ENCODE results near the gene KIF16B.
A peak's percentile ranks its signal among the peaks of the same experiment; 100 is the strongest.

The KIF16B gene

DNA sequence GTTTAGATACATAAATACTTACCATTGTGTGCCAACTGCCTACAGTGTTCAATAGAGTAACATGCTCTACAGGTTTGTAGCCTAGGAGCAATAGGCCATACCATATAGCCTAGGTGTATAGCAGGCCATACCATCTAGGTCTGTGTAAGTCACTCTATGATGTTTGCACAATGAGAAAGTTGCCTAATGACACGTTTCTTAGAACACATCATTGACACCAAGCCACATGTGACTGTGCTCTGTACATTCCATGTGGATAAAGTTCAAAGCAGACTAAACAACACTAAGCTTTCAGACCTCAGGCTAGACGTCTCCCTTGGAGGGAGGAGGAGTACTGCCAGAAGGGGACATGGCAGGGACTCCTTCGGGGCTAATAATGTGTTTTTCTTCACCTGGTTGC lies 93.6 kb downstream of the KIF16B start:
- Histone ChIP-seq H4K91ac (ENCODE audit: low read length) (no peak overlapping the region), H2BK120ac (ENCODE audit: low read depth, low read length) (no peak overlapping the region), H2AFZ (ENCODE audit: low read depth, low read length) (no peak overlapping the region), H3K27ac (ENCODE audit: low read length, poor library complexity, severe bottlenecking) (no peak overlapping the region), H3K79me1 (replicated peaks; ENCODE audit: low read length, poor library complexity, severe bottlenecking) (peaks cover 2% of the 10 kb centered on the region), H3K4ac (ENCODE audit: low read depth in 1 of 2, low read length in 2 of 2) (no peak overlapping the region), H2BK12ac (ENCODE audit: low read length in 2 of 2) (no peak overlapping the region), H4K8ac (ENCODE audit: low read length) (no peak overlapping the region), H3K9me3 (ENCODE audit: control insufficient read depth, low read length) (no peaks in the 10 kb centered on the region), H2AK5ac (ENCODE audit: low read length, severe bottlenecking) (no peak overlapping the region), H3K9ac (ENCODE audit: low read length) (no peak overlapping the region), H3K23ac (ENCODE audit: low read length in 2 of 2) (no peak overlapping the region), H3K4me1 (ENCODE audit: control insufficient read depth, insufficient read depth, low read depth, low read length) (peaks cover 2% of the 10 kb centered on the region), H3K18ac (ENCODE audit: low read depth in 1 of 2, low read length in 2 of 2) (no peak overlapping the region), H3K4me2 (ENCODE audit: low read length, poor library complexity, severe bottlenecking) (no peak overlapping the region), H2BK15ac (ENCODE audit: low read depth, poor library complexity, severe bottlenecking) (no peak overlapping the region), H3K27me3 (ENCODE audit: control insufficient read depth in 1 of 2, insufficient read depth in 1 of 2, low read length in 2 of 2) (no peaks in the 10 kb centered on the region), H3K4me3 (ENCODE audit: insufficient read depth in 1 of 2, low read depth in 1 of 2, low read length in 2 of 2) (no peak overlapping the region), H2BK5ac (ENCODE audit: low read depth, low read length, poor library complexity, severe bottlenecking) (no peak overlapping the region), H3K36me3 (ENCODE audit: control insufficient read depth in 1 of 2, insufficient read depth in 2 of 2, low read depth in 1 of 2, low read length in 2 of 2) (peaks cover 3 to 8% of the 10 kb centered on the region in 2 experiments), H3K14ac (ENCODE audit: low read length in 2 of 2) (no peak overlapping the region)
- peak; percentile 50 for DNase-seq
- 76% methylated on average over 3 of the region's 3 CpGs for WGBS

DNA sequence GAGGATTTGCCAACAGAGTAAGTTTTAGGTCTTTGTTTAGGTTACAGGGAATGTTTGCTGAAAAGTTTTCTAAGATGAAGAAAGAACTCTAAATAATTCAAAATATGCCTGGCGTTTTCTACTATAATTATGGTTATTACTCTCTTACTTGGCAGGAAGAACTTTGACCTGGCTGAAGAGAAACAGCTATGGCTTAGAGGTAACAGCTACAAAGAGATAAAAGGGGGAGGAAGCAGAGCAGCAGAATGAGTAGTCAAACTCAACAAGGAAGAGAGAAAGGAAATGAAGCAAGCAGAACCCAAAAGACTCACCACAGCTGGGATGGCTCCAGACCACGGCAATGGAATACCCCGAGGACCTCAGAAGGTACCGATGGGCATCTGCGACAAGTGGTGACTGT lies 95.6 kb downstream of the KIF16B start:
- Histone ChIP-seq H2BK5ac (ENCODE audit: low read depth, low read length, poor library complexity, severe bottlenecking) (no peak overlapping the region), H4K8ac (ENCODE audit: low read length) (no peak overlapping the region), H3K9me3 (ENCODE audit: control insufficient read depth, low read length) (no peaks in the 10 kb centered on the region), H3K4ac (ENCODE audit: low read depth in 1 of 2, low read length in 2 of 2) (no peak overlapping the region), H3K36me3 (ENCODE audit: control insufficient read depth in 1 of 2, insufficient read depth in 2 of 2, low read depth in 1 of 2, low read length in 2 of 2) (peaks cover 3 to 4% of the 10 kb centered on the region in 2 experiments), H2AFZ (ENCODE audit: low read depth, low read length) (no peak overlapping the region), H2BK120ac (ENCODE audit: low read depth, low read length) (no peak overlapping the region), H3K4me1 (ENCODE audit: control insufficient read depth, insufficient read depth, low read depth, low read length) (peaks cover 2% of the 10 kb centered on the region), H3K18ac (ENCODE audit: low read depth in 1 of 2, low read length in 2 of 2) (no peak overlapping the region), H3K4me2 (ENCODE audit: low read length, poor library complexity, severe bottlenecking) (no peak overlapping the region), H3K27ac (ENCODE audit: low read length, poor library complexity, severe bottlenecking) (no peak overlapping the region), H3K14ac (ENCODE audit: low read length in 2 of 2) (no peak overlapping the region), H3K9ac (ENCODE audit: low read length) (peak overlapping the region; percentile 46), H2BK15ac (ENCODE audit: low read depth, poor library complexity, severe bottlenecking) (no peak overlapping the region), H4K91ac (ENCODE audit: low read length) (no peak overlapping the region), H3K4me3 (ENCODE audit: insufficient read depth in 1 of 2, low read depth in 1 of 2, low read length in 2 of 2) (no peak overlapping the region), H3K23ac (ENCODE audit: low read length in 2 of 2) (no peak overlapping the region), H3K79me1 (replicated peaks; ENCODE audit: low read length, poor library complexity, severe bottlenecking) (peaks cover 2% of the 10 kb centered on the region), H2AK5ac (ENCODE audit: low read length, severe bottlenecking) (no peak overlapping the region), H3K27me3 (ENCODE audit: control insufficient read depth in 1 of 2, insufficient read depth in 1 of 2, low read length in 2 of 2) (no peaks in the 10 kb centered on the region), H2BK12ac (ENCODE audit: low read length in 2 of 2) (no peak overlapping the region)
- peak; percentile 16 for DNase-seq
- 76% methylated on average over 5 of the region's 5 CpGs for WGBS

DNA sequence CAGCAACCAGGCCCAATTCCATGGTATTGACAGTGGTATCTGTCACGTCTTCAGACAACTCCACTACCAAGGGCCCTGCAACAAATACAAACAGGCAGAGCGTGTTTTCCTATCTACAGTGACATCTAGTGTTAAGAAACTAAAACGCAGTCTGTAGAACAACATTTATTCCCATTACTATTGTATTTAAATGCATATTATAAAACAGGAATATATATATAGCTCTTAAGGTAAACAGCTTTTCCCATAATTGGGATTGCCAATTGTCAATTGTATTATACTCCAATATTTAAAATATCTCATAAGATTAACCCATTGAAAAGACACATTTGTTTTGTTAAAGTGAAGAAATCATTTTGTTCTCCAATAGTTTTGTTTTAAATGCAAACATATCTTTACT lies 97.2 kb downstream of the KIF16B start:
- no peak overlapping the region for H3K18ac ChIP-seq (ENCODE audit: low read depth in 1 of 2, low read length in 2 of 2)
- no peak overlapping the region for H4K91ac ChIP-seq (ENCODE audit: low read length)
- H3K4me3 ChIP-seq (ENCODE audit: insufficient read depth in 1 of 2, low read depth in 1 of 2, low read length in 2 of 2): no peak overlapping the region
- H2BK5ac ChIP-seq (ENCODE audit: low read depth, low read length, poor library complexity, severe bottlenecking): no peak overlapping the region
- no peak overlapping the region for H2AK5ac ChIP-seq (ENCODE audit: low read length, severe bottlenecking)
- H3K79me1 ChIP-seq (replicated peaks; ENCODE audit: low read length, poor library complexity, severe bottlenecking): peaks cover 2% of the 10 kb centered on the region
- no peak overlapping the region for H2AFZ ChIP-seq (ENCODE audit: low read depth, low read length)
- peak overlapping the region; percentile 28 for H3K9ac ChIP-seq (ENCODE audit: low read length)
- H2BK15ac ChIP-seq (ENCODE audit: low read depth, poor library complexity, severe bottlenecking): no peak overlapping the region
- no peak overlapping the region for H4K8ac ChIP-seq (ENCODE audit: low read length)
- H2BK12ac ChIP-seq (ENCODE audit: low read length in 2 of 2): no peak overlapping the region
- H3K23ac ChIP-seq (ENCODE audit: low read length in 2 of 2): no peak overlapping the region
- DNase-seq: peak; percentile 71
- H3K4me2 ChIP-seq (ENCODE audit: low read length, poor library complexity, severe bottlenecking): no peak overlapping the region
- peaks cover 2% of the 10 kb centered on the region for H3K4me1 ChIP-seq (ENCODE audit: control insufficient read depth, insufficient read depth, low read depth, low read length)
- peaks cover 0 to 3% of the 10 kb centered on the region in 2 experiments for H3K36me3 ChIP-seq (ENCODE audit: control insufficient read depth in 1 of 2, insufficient read depth in 2 of 2, low read depth in 1 of 2, low read length in 2 of 2)
- no peak overlapping the region for H3K4ac ChIP-seq (ENCODE audit: low read depth in 1 of 2, low read length in 2 of 2)
- H3K27ac ChIP-seq (ENCODE audit: low read length, poor library complexity, severe bottlenecking): no peak overlapping the region
- no peaks in the 10 kb centered on the region for H3K27me3 ChIP-seq (ENCODE audit: control insufficient read depth in 1 of 2, insufficient read depth in 1 of 2, low read length in 2 of 2)
- H2BK120ac ChIP-seq (ENCODE audit: low read depth, low read length): no peak overlapping the region
- WGBS: 22% methylated on average over 1 of the region's 3 CpGs
- no peak overlapping the region for H3K14ac ChIP-seq (ENCODE audit: low read length in 2 of 2)
- no peaks in the 10 kb centered on the region for H3K9me3 ChIP-seq (ENCODE audit: control insufficient read depth, low read length)

DNA sequence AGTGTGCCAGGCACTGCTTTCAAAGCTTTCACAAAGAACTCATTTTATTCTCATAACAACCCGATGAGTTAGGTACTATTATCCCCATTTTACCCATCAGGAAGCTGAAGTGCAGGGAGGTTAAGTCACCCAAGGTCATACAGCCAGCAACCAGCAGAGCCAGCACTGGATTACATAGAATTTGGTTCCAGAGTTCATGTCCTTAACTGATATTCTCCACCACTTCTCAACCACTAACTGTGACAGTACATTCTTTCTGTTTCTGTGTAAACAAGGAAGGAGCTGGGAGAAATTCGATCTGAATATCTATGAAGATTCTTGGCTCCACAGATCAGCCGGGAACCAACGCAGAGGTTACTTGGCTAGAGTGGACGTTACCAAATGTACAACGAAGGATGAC lies 98.0 kb downstream of the KIF16B start:
- Histone ChIP-seq H3K79me1 (replicated peaks; ENCODE audit: low read length, poor library complexity, severe bottlenecking) (no peaks in the 10 kb centered on the region), H2AFZ (ENCODE audit: low read depth, low read length) (no peak overlapping the region), H2AK5ac (ENCODE audit: low read length, severe bottlenecking) (no peak overlapping the region), H3K18ac (ENCODE audit: low read depth in 1 of 2, low read length in 2 of 2) (no peak overlapping the region), H2BK120ac (ENCODE audit: low read depth, low read length) (no peak overlapping the region), H2BK5ac (ENCODE audit: low read depth, low read length, poor library complexity, severe bottlenecking) (no peak overlapping the region), H3K9ac (ENCODE audit: low read length) (peak overlapping the region; percentile 28), H4K91ac (ENCODE audit: low read length) (no peak overlapping the region), H3K23ac (ENCODE audit: low read length in 2 of 2) (no peak overlapping the region), H3K4me2 (ENCODE audit: low read length, poor library complexity, severe bottlenecking) (no peak overlapping the region), H3K27me3 (ENCODE audit: control insufficient read depth in 1 of 2, insufficient read depth in 1 of 2, low read length in 2 of 2) (no peaks in the 10 kb centered on the region), H2BK15ac (ENCODE audit: low read depth, poor library complexity, severe bottlenecking) (no peak overlapping the region), H3K4me3 (ENCODE audit: insufficient read depth in 1 of 2, low read depth in 1 of 2, low read length in 2 of 2) (no peak overlapping the region), H4K8ac (ENCODE audit: low read length) (no peak overlapping the region), H2BK12ac (ENCODE audit: low read length in 2 of 2) (no peak overlapping the region), H3K36me3 (ENCODE audit: control insufficient read depth in 1 of 2, insufficient read depth in 2 of 2, low read depth in 1 of 2, low read length in 2 of 2) (peaks cover 0 to 3% of the 10 kb centered on the region in 2 experiments), H3K14ac (ENCODE audit: low read length in 2 of 2) (no peak overlapping the region), H3K4me1 (ENCODE audit: control insufficient read depth, insufficient read depth, low read depth, low read length) (peaks cover 2% of the 10 kb centered on the region), H3K27ac (ENCODE audit: low read length, poor library complexity, severe bottlenecking) (peak overlapping the region; percentile 59), H3K9me3 (ENCODE audit: control insufficient read depth, low read length) (no peaks in the 10 kb centered on the region), H3K4ac (ENCODE audit: low read depth in 1 of 2, low read length in 2 of 2) (no peak overlapping the region)
- WGBS: 84% methylated on average over 5 of the region's 6 CpGs
- DNase-seq: peak; percentile 53

Measured in mesenchymal stem cell (in vitro differentiated cells and primary cell).